NCI-H345 treated with DMSO at 0.1 percent for 48 hours (cell line): ENCODE data around the gene NR2C2.
A peak's percentile ranks its signal among the peaks of the same experiment; 100 is the strongest.

Source experiments
- DNase-seq: peaks from one replicate; lab custom pipeline; 2025; ENCODE audit not compliant: unreplicated experiment; lab: John Stamatoyannopoulos, UW

Gene NR2C2

GRCh38 chr3:15060029-15060428 is 112.6 kb downstream of the NR2C2 start:
- DNase-seq = no peak

GRCh38 chr3:15063238-15063637 is 115.9 kb downstream of the NR2C2 start:
- DNase-seq = no peak

GRCh38 chr3:15063656-15064286 is 116.4 kb downstream of the NR2C2 start:
- no peak for DNase-seq

GRCh38 chr3:15064299-15064834 is 117.0 kb downstream of the NR2C2 start:
- DNase-seq = no peak

GRCh38 chr3:15064835-15065549 is 117.6 kb downstream of the NR2C2 start, which contains the start of gene MRPS25:
Gene MRPS25 (minus strand): TSS chr3:15065315. CDS start chr3:15065194, 121 bp downstream.
- DNase-seq = peak; percentile 47

- no peak for DNase-seq
These were observed 118.2 kb downstream of the NR2C2 start for GRCh38 chr3:15065550-15066007.

- no peak for DNase-seq
These were observed 119.1 kb downstream of the NR2C2 start for GRCh38 chr3:15066467-15066866.

GRCh38 chr3:15069441-15069840 is 122.1 kb downstream of the NR2C2 start:
- no peak for DNase-seq

- DNase-seq = no peak
These were observed 124.3 kb downstream of the NR2C2 start for GRCh38 chr3:15071699-15072098.

- no peak for DNase-seq
These were observed 127.1 kb downstream of the NR2C2 start for GRCh38 chr3:15074500-15074899.

GRCh38 chr3:15079091-15079490 is 131.7 kb downstream of the NR2C2 start:
- DNase-seq = no peak

- no peak for DNase-seq
These were observed 134.7 kb downstream of the NR2C2 start for GRCh38 chr3:15081960-15082664.

GRCh38 chr3:15083252-15083651 is 135.9 kb downstream of the NR2C2 start:
- no peak for DNase-seq

GRCh38 chr3:15086263-15086662 is 138.9 kb downstream of the NR2C2 start:
- no peak for DNase-seq

GRCh38 chr3:15086699-15087098 is 139.3 kb downstream of the NR2C2 start:
- no peak for DNase-seq

- DNase-seq = no peak
These were observed 141.8 kb downstream of the NR2C2 start for GRCh38 chr3:15089201-15089600.

GRCh38 chr3:15091575-15091974 is 144.2 kb downstream of the NR2C2 start:
- DNase-seq = no peak

GRCh38 chr3:15092686-15093085 is 145.3 kb downstream of the NR2C2 start:
- DNase-seq = no peak

GRCh38 chr3:15094187-15094875 is 146.9 kb downstream of the NR2C2 start:
- DNase-seq = no peak

GRCh38 chr3:15096046-15096445 is 148.7 kb downstream of the NR2C2 start:
- DNase-seq = no peak

- DNase-seq = no peak
These were observed 150.5 kb downstream of the NR2C2 start for GRCh38 chr3:15097891-15098290.
